Lung (tissue), 16 donors: ENCODE measurements around the gene CENPP. TPM values are rescaled to one million over a fixed set of nuclear protein-coding genes. Genes with fewer than 3 reads are reported as not detected.

Experiments used
- ATAC-seq: fragments of 200-7000 bp; cut with Tn5 transposase; one replicate; pipeline ENCODE4 v1.9.1; 2020; ENCODE audit warnings: moderate number of reproducible peaks; ENCODE audit not compliant: insufficient read depth, low FRiP score
- DNase-seq, 3 donors: peaks; one replicate each; pipeline ENCODE4 v3.0.0-alpha.2; 2013 to 2017
- H3K27ac ChIP-seq, 2 donors: one replicate each; pipeline ENCODE4 v1.5.1; 2013; ENCODE audit warnings: mild to moderate bottlenecking in 2 of 2, moderate library complexity in 2 of 2, control low read depth in 1 of 2, inconsistent platforms in 1 of 2, low read depth in 1 of 2, low read length in 1 of 2
- H3K27me3 ChIP-seq, 3 donors: one replicate each; pipeline ENCODE4 v1.5.1; 2013; ENCODE audit warnings: low read length in 2 of 3; ENCODE audit not compliant: control insufficient read depth in 3 of 3, insufficient read depth in 3 of 3
- H3K36me3 ChIP-seq, 4 donors: one replicate each; pipeline ENCODE4 v1.5.1; 2013; ENCODE audit warnings: low read length in 4 of 4, mild to moderate bottlenecking in 1 of 4, moderate library complexity in 1 of 4; ENCODE audit not compliant: control insufficient read depth in 4 of 4, insufficient read depth in 4 of 4
- H3K4me1 ChIP-seq, 5 donors: one replicate each; pipeline ENCODE4 v1.5.1; 2013; ENCODE audit warnings: low read length in 5 of 5, mild to moderate bottlenecking in 2 of 5, moderate library complexity in 1 of 5; ENCODE audit not compliant: control insufficient read depth in 5 of 5, insufficient read depth in 5 of 5
- H3K4me3 ChIP-seq: one replicate; pipeline ENCODE4 v1.5.1; 2013; ENCODE audit warnings: mild to moderate bottlenecking, control low read depth, moderate library complexity
- H3K9ac ChIP-seq, 2 donors: one replicate each; pipeline ENCODE4 v1.5.1; 2013; ENCODE audit warnings: low read length in 2 of 2, control low read depth in 1 of 2; ENCODE audit not compliant: insufficient read depth in 1 of 2
- H3K9me3 ChIP-seq, 4 donors: one replicate each; pipeline ENCODE4 v1.5.1; 2013; ENCODE audit warnings: low read length in 3 of 4, mild to moderate bottlenecking in 1 of 4, moderate library complexity in 1 of 4; ENCODE audit not compliant: control insufficient read depth in 4 of 4, insufficient read depth in 3 of 4
- CTCF ChIP-seq: IDR thresholded peaks from 2 replicates; pipeline ENCODE4 v1.5.1; 2012; ENCODE audit warnings: mild to moderate bottlenecking; ENCODE audit errors: control extremely low read depth, extremely low read depth
- WGBS, 2 donors: extraction: QIAGEN DNeasy Blood & Tissue Kit; methylation state at CpG; one replicate each; pipeline ENCODE4 v1.1.7; 2013; 5-methylcytosine and 5-hydroxymethylcytosine counted together
- long read RNA-seq, 5 donors: transcript quantifications; one replicate each; lab custom pipeline, GENCODE V29; 2026
- polyA plus RNA-seq, 2 donors: library from polyadenylated mRNA; stranded (reverse); fragments of 200-250 nt; gene quantifications; one replicate each; pipeline ENCODE4 v1.2.1, GENCODE V29; 2013
- total RNA-seq, 2 donors: library from RNA; depleted of rRNA in 1 of 2; stranded (reverse); fragments of >200 nt in 1 of 2; gene quantifications; one replicate each; pipeline ENCODE4 v1.2.1, GENCODE V29; 2014 to 2021
- donor health status: control.
- donor health status: control.
- donor health status: Bipolar disorder and iron deficiency.
- donor health status: healthy.
- donor health status: DM: yes; HTN: yes; CAD: no.

CENPP gene
- total RNA-seq = 10 to 100 TPM in 1 of 2 donors, 1 to 10 TPM in 1; 4.0 to 11.8 TPM
- polyA plus RNA-seq = 1 to 10 TPM; 1.2 to 1.9 TPM
- long read RNA-seq, donor 1, partial matches to known transcripts = 0 of 4 reads
- long read RNA-seq, donor 1, other reads (novel, unspliced or antisense) = 0 of 4 reads
- long read RNA-seq, donor 2, partial matches to known transcripts = 0 of 1 reads
- long read RNA-seq, donor 2, other reads (novel, unspliced or antisense) = 0 of 1 reads
- long read RNA-seq, donor 3, partial matches to known transcripts = 12 of 52 reads
- long read RNA-seq, donor 3, other reads (novel, unspliced or antisense) = 38 of 52 reads
- long read RNA-seq, donor 4 = 0 reads
- long read RNA-seq, donor 5, partial matches to known transcripts = 89 of 106 reads
- long read RNA-seq, donor 5, other reads (novel, unspliced or antisense) = 11 of 106 reads

GRCh38 chr9:92325269-92325990, at the start of gene CENPP, which contains the start of gene NOL8:
Gene CENPP, plus strand, starts transcription at chr9:92325953.
Gene NOL8, minus strand, starts transcription at chr9:92325350. Its CDS starts 1,189 bp downstream, at chr9:92324161.
- H3K9ac ChIP-seq = peak within 1 kb of the TSS; percentile 60 to 95
- H3K4me1 ChIP-seq = peaks cover 0 to 17% (median 4%) of the 10 kb centered on the region in 5 donors
- H3K27ac ChIP-seq = peak within 1 kb of the TSS; percentile 92 to 96
- WGBS, 2 donors = 0% methylated on average over 54 to 55 of the region's 55 CpGs
- no peaks in the 10 kb centered on the region for H3K9me3 ChIP-seq
- no peak for TF ChIP-seq CTCF
- peaks cover 0 to 10% (median 9%) of the 10 kb centered on the region in 4 donors for H3K36me3 ChIP-seq
- DNase-seq (peak; percentile 89 to 96 (median 95)), ATAC-seq (peak; percentile 95)
- H3K27me3 ChIP-seq = no peaks in the 10 kb centered on the region
- H3K4me3 ChIP-seq = peak within 1 kb of the TSS; percentile 71

- Histone ChIP-seq H3K36me3 (peaks cover 38 to 63% (median 56%) of the 10 kb centered on the region in 4 donors), H3K4me1 (no peaks in the 10 kb centered on the region), H3K4me3 (no peak overlapping the region), H3K9ac (no peak overlapping the region), H3K27ac (no peak overlapping the region), H3K9me3 (no peaks in the 10 kb centered on the region), H3K27me3 (no peaks in the 10 kb centered on the region)
- ATAC-seq (no peak), DNase-seq (no peak)
- TF ChIP-seq CTCF = no peak
- 43 to 57% methylated on average over 11 of the region's 11 CpGs for WGBS, 2 donors
Measured at GRCh38 chr9:92276331-92277032, 49.3 kb upstream of the CENPP start.

- WGBS, 2 donors = 90 to 91% methylated on average over 2 of the region's 2 CpGs
- no peak for ATAC-seq
- Histone ChIP-seq H3K36me3 (peaks cover 39 to 60% (median 49%) of the 10 kb centered on the region in 4 donors), H3K4me3 (no peak overlapping the region), H3K9ac (no peak overlapping the region), H3K27me3 (no peaks in the 10 kb centered on the region), H3K9me3 (no peaks in the 10 kb centered on the region), H3K4me1 (no peaks in the 10 kb centered on the region), H3K27ac (no peak overlapping the region)
- no peak for TF ChIP-seq CTCF
- DNase-seq = no peak
Measured at GRCh38 chr9:92278110-92278509, 47.6 kb upstream of the CENPP start.
